GM13976 (cell line): Measurements from ENCODE around the gene HDGF.

Experiments used
- DNase-seq: peaks from one replicate; pipeline ENCODE4 v3.0.0; 2012; ENCODE audit warnings: low spot score
- CTCF ChIP-seq: IDR thresholded peaks from 2 replicates; pipeline ENCODE4 v1.5.1; 2012; ENCODE audit warnings: borderline replicate concordance, mild to moderate bottlenecking; ENCODE audit not compliant: insufficient read depth; ENCODE audit errors: extremely low read depth, missing control alignments, control extremely low read depth
- in situ Hi-C: fragments of 300-500 bp; cut with MboI; formaldehyde crosslinking; loops from one replicate; pipeline ENCODE4 v1.12.0; 2022; ENCODE audit warnings: low sequenced_read_pairs, mixed read lengths, inconsistent platforms; ENCODE audit not compliant: unreplicated experiment

The HDGF gene

DNA sequence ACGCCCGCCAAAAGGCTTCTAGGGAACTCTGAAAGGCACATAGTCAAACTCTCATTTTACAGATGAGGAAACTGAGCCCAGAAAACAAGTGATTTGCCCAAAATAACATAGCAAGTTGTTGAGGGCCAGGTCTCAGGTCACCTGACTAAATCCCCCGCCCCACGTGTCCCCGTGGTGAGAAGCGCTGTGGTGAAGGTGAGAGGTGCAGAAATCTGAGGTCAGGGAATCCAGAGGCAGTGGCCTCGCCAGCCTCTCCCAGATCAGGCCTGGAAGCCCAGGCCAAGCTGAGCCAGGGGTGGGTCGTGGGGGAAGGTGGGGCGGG lies 5.1 kb downstream of the HDGF start:
- in situ Hi-C loops: no loop called here
- no peak for TF ChIP-seq CTCF
- no peak for DNase-seq

DNA sequence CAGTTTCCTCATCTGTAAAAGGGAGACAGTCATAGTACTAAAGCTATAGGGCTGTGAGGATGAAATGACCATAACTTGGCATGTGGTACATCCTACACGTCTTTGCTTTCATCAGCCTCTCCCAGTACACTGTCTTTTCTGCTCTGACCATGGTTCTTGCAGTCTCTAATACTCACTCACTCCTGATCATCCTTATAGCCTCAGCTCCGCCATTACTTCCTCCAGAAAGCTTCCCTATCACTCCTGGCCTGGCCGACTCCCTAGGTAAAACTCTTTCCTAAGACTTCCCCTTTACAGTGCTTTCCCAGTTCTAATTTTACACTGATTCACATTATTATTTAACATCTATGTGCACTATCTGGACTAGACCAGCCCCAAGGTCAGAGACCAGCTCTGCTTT lies 5.6 kb downstream of the HDGF start:
- DNase-seq: no peak
- TF ChIP-seq CTCF: no peak
- in situ Hi-C loops: no loop called here

GRCh38 chr1:156744786-156745419 lies 6.6 kb downstream of the HDGF start:
- no peak for TF ChIP-seq CTCF
- in situ Hi-C loops: no loop called here

GRCh38 chr1:156744344-156744743 lies 7.1 kb downstream of the HDGF start:
- TF ChIP-seq CTCF: no peak
- in situ Hi-C loops: no loop called here
- DNase-seq: no peak

More at GRCh38 chr1:156744786-156745419, 6.6 kb downstream of the HDGF start:
- no peak for DNase-seq

- in situ Hi-C loops: no loop called here
- no peak for DNase-seq
- TF ChIP-seq CTCF: no peak
These were observed 7.8 kb downstream of the HDGF start for GRCh38 chr1:156743367-156744302.

DNA sequence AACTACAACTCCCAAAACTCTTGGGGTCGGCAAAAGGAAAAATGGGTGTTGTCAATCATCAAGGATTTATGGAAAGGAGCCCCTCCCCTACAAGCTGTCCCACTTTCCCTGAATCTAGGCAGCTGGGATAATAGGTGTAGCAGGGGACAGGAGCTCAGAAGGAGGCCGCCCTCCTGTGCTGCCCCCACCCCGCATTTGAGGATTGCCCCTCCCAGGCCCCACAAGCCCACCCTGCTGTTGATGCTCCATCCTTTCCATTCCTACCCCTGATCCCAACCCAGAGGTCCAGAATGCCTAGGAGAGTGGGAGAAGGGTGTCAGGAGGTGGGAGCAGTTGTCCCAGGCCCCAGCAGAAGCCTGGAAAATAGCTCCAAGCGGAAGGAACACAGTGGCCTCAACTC lies 8.7 kb downstream of the HDGF start:
- TF ChIP-seq CTCF: no peak
- DNase-seq: no peak
- in situ Hi-C loops: no loop called here
